Measurements from ENCODE around the gene KIF4A. TPM values are rescaled to one million over a fixed set of nuclear protein-coding genes. Genes with fewer than 3 reads are reported as not detected.
A peak's percentile ranks its signal among the peaks of the same experiment; 100 is the strongest.

The KIF4A gene
- total and polyA plus RNA-seq, 4 donors = 6.3 to 9.6 (median 9.1) TPM

- DNase-seq (ENCODE audit: low read depth in 4 of 6, low spot score in 6 of 6) = peak in 4 of 6 donors; percentile 54 to 92 (median 78)
- Histone ChIP-seq H3K27me3 (ENCODE audit: control insufficient read depth, insufficient read depth, low read length) (no peaks in the 10 kb centered on the region), H3K9me3 (ENCODE audit: control insufficient read depth, insufficient read depth, low read length) (no peaks in the 10 kb centered on the region), H3K36me3 (ENCODE audit: control insufficient read depth, insufficient read depth, low read length) (peaks cover 5% of the 10 kb centered on the region), H3K4me1 (ENCODE audit: control insufficient read depth, insufficient read depth, low read length) (peaks cover 46% of the 10 kb centered on the region), H3K27ac (ENCODE audit: low read depth, low read length) (no peak overlapping the region), H3K4me3 (ENCODE audit: low read depth, low read length) (no peak overlapping the region)
- WGBS (ENCODE audit: insufficient coverage) = 28% methylated on average over 2 of the region's 2 CpGs
These were observed 131.7 kb downstream of the KIF4A start for GRCh38 chrX:70421618-70422017.

DNA sequence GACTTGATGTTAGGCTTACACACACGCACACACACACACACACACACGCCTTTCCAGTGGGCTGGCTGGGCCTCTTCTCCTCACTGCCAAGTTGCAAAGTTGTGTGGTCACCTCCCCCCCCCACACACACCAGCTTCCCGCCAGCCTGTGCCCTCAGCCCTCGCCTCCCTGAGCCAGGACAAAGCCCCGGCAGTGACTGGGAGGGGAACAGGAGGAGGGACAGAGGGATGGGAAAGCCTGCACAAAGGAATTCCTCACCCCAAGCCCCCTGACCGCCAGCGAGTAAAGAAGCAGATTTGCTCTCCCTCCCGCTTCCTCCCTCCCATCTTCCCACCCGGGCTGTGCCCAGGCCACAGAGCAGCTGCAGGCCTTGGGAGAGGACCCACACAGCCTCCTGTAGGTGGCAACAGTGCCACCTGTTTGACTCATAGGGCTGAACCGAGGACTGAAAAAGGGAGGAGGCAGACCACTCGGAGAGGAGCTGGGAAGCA is 133.0 kb downstream of the KIF4A start, which contains the start of gene GDPD2:
TSS of gene GDPD2 (plus strand) at position 464 of the 491 bp plus-strand sequence. CDS start 1,671 bp downstream, outside the sequence.
- no peaks in the 10 kb centered on the region for H3K9me3 ChIP-seq (ENCODE audit: control insufficient read depth, insufficient read depth, low read length)
- H3K36me3 ChIP-seq (ENCODE audit: control insufficient read depth, insufficient read depth, low read length) = peaks cover 6% of the 10 kb centered on the region
- DNase-seq (ENCODE audit: low read depth in 4 of 6, low spot score in 6 of 6) = peak in 4 of 6 donors; percentile 50 to 87 (median 73)
- 26% methylated on average over 6 of the region's 11 CpGs for whole genome bisulfite sequencing (ENCODE audit: insufficient coverage)
- peak within 1 kb of the TSS; percentile 65 for H3K27ac ChIP-seq (ENCODE audit: low read depth, low read length)
- H3K4me3 ChIP-seq (ENCODE audit: low read depth, low read length) = peak within 1 kb of the TSS; percentile 28
- peaks cover 46% of the 10 kb centered on the region for H3K4me1 ChIP-seq (ENCODE audit: control insufficient read depth, insufficient read depth, low read length)
- H3K27me3 ChIP-seq (ENCODE audit: control insufficient read depth, insufficient read depth, low read length) = no peaks in the 10 kb centered on the region

- DNase-seq (ENCODE audit: low read depth in 4 of 6, low spot score in 6 of 6) = no peak
- H3K4me1 ChIP-seq (ENCODE audit: control insufficient read depth, insufficient read depth, low read length) = peaks cover 43% of the 10 kb centered on the region
- no peaks in the 10 kb centered on the region for H3K9me3 ChIP-seq (ENCODE audit: control insufficient read depth, insufficient read depth, low read length)
- H3K27ac ChIP-seq (ENCODE audit: low read depth, low read length) = no peak overlapping the region
- peak overlapping the region; percentile 28 for H3K4me3 ChIP-seq (ENCODE audit: low read depth, low read length)
- WGBS (ENCODE audit: insufficient coverage) = 37% methylated on average over 8 of the region's 10 CpGs
- H3K36me3 ChIP-seq (ENCODE audit: control insufficient read depth, insufficient read depth, low read length) = peaks cover 6% of the 10 kb centered on the region
- no peaks in the 10 kb centered on the region for H3K27me3 ChIP-seq (ENCODE audit: control insufficient read depth, insufficient read depth, low read length)
These were observed 134.2 kb downstream of the KIF4A start for GRCh38 chrX:70423936-70424675.

DNA sequence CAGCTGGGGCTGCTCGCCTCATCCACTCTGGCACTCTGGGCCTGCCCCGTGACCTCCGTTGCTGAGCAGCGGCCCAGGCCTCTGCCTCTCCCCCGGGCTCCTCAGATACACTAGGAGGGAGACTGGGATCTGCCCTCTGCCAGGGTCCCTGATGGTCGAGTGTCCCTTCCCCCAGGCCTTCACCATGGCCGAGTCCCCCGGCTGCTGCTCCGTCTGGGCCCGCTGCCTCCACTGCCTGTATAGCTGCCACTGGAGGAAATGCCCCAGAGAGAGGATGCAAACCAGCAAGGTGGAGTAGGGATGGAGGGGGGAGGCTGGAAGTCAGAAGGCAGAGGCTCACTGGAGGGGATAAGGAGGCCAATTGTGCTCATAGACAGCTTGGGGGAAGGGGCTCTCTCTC is 134.9 kb downstream of the KIF4A start:
- H3K9me3 ChIP-seq (ENCODE audit: control insufficient read depth, insufficient read depth, low read length) = no peaks in the 10 kb centered on the region
- peaks cover 43% of the 10 kb centered on the region for H3K4me1 ChIP-seq (ENCODE audit: control insufficient read depth, insufficient read depth, low read length)
- 54% methylated on average over 7 of the region's 10 CpGs for WGBS (ENCODE audit: insufficient coverage)
- no peak overlapping the region for H3K4me3 ChIP-seq (ENCODE audit: low read depth, low read length)
- DNase-seq (ENCODE audit: low read depth in 4 of 6, low spot score in 6 of 6) = no peak
- H3K27ac ChIP-seq (ENCODE audit: low read depth, low read length) = no peak overlapping the region
- no peaks in the 10 kb centered on the region for H3K27me3 ChIP-seq (ENCODE audit: control insufficient read depth, insufficient read depth, low read length)
- peaks cover 6% of the 10 kb centered on the region for H3K36me3 ChIP-seq (ENCODE audit: control insufficient read depth, insufficient read depth, low read length)

DNA sequence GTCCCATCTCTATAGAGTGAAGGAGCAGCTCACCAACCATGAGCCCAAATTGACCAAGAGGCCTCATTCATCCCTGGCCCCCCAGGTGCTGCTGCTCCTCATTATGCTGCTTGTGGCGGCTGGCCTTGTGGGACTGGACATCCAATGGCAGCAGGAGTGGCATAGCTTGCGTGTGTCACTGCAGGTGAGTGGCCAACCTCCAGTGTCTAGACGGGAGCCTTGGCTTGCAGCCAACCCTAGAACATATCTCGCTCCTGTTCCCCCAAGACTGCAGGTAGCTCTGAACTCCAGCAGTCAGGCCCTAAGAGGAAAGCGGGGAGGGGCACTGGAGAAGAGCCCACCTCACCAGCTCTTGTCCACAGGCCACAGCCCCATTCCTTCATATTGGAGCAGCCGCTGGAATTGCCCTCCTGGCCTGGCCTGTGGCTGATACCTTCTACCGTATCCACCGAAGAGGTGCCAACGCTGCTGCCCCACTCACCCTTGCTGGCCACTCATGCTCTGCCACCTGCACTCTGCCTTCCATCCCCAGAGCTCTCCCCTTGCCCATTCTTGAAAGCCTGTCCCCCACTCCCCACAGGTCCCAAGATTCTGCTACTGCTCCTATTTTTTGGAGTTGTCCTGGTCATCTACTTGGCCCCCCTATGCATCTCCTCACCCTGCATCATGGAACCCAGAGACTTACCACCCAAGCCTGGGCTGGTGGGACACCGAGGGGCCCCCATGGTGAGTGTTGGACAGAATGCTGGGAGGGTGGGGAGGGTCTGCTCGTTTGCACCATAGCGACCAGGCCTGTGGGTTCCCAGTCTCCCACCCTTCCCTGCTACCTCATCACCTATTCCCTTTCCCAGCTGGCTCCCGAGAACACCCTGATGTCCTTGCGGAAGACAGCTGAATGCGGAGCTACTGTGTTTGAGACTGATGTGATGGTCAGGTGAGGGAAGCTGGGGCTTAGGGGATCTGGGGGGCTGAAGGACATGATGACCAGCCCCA is 136.7 kb downstream of the KIF4A start:
- no peaks in the 10 kb centered on the region for H3K27me3 ChIP-seq (ENCODE audit: control insufficient read depth, insufficient read depth, low read length)
- 81% methylated on average over 11 of the region's 15 CpGs for WGBS (ENCODE audit: insufficient coverage)
- H3K27ac ChIP-seq (ENCODE audit: low read depth, low read length) = no peak overlapping the region

GRCh38 chrX:70427365-70427764 is 137.5 kb downstream of the KIF4A start:
- peaks cover 26% of the 10 kb centered on the region for H3K4me1 ChIP-seq (ENCODE audit: control insufficient read depth, insufficient read depth, low read length)
- no peaks in the 10 kb centered on the region for H3K27me3 ChIP-seq (ENCODE audit: control insufficient read depth, insufficient read depth, low read length)
- peaks cover 6% of the 10 kb centered on the region for H3K36me3 ChIP-seq (ENCODE audit: control insufficient read depth, insufficient read depth, low read length)
- no peak overlapping the region for H3K4me3 ChIP-seq (ENCODE audit: low read depth, low read length)
- H3K9me3 ChIP-seq (ENCODE audit: control insufficient read depth, insufficient read depth, low read length) = no peaks in the 10 kb centered on the region
- DNase-seq (ENCODE audit: low read depth in 4 of 6, low spot score in 6 of 6) = no peak
- no peak overlapping the region for H3K27ac ChIP-seq (ENCODE audit: low read depth, low read length)
- 78% methylated on average over 1 of the region's 2 CpGs for WGBS (ENCODE audit: insufficient coverage)

More for the DNA sequence above, 136.7 kb downstream of the KIF4A start:
- Histone ChIP-seq H3K9me3 (ENCODE audit: control insufficient read depth, insufficient read depth, low read length) (no peaks in the 10 kb centered on the region), H3K4me1 (ENCODE audit: control insufficient read depth, insufficient read depth, low read length) (peaks cover 34% of the 10 kb centered on the region), H3K4me3 (ENCODE audit: low read depth, low read length) (no peak overlapping the region), H3K36me3 (ENCODE audit: control insufficient read depth, insufficient read depth, low read length) (peaks cover 6% of the 10 kb centered on the region)
- no peak for DNase-seq (ENCODE audit: low read depth in 4 of 6, low spot score in 6 of 6)

DNA sequence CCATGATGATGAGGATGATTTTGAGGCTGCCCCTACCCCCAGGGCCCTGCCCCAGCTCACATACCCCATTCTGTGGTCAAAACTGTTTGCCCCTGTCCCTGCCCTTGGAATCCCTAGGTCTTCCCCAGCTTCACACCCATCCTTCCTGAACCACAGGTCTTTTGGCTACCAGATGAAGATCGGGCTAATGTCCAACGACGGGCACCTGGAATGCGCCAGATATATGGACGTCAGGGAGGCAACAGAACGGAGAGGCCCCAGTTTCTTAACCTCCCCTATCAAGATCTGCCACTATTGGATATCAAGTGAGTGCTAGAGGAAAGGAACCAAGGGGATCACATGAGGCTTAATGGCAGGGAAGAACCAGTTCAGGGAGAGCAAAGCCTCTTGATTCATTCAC is 139.9 kb downstream of the KIF4A start:
- H3K27me3 ChIP-seq (ENCODE audit: control insufficient read depth, insufficient read depth, low read length) = no peaks in the 10 kb centered on the region
- no peak for DNase-seq (ENCODE audit: low read depth in 4 of 6, low spot score in 6 of 6)
- WGBS (ENCODE audit: insufficient coverage) = 100% methylated on average over 1 of the region's 6 CpGs

DNA sequence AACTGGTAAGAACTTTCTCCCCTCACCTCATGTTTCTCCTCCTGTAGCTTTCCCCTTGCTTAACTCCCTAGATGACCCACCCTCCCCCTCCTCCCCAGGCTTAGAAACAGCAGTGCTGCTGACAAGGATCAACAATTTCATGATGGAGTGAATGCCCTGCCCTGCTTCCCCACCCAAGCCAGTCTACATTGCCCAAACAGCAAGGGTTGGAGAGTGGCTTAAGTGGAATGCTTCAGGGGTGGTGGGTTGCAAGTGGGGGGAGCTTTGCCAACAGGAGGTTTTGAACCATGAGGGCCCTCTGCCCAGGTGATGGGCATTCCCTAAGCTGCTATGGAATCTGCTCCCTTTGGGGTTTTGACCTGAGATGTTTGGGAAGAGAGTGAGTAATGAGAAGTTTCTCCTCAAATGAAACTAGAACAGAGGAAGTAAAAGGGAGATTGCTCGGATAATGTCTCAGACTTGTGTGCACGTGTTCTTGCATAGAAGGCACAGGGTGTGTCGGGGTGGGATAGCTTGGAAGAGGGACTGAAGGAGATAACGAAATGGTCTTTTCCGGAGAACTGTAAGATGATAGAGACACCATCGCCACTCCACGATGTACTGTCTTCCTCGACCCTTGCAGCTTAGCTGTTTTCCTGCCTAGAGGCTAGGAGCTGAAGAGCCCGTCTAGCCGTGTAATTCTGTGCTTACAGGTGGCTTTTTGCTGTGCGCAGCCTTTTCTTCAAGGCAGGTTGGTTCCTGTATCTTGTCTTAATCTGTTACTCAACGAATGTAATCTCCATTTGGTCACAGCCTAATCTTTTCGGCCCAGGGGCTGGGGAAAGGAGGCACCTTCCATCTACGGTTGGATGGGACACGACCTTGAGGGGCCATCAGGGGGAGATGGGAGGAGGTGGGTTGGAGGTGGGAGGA is 143.3 kb downstream of the KIF4A start:
- Histone ChIP-seq H3K4me3 (ENCODE audit: low read depth, low read length) (peak overlapping the region; percentile 67), H3K36me3 (ENCODE audit: control insufficient read depth, insufficient read depth, low read length) (no peaks in the 10 kb centered on the region), H3K27me3 (ENCODE audit: control insufficient read depth, insufficient read depth, low read length) (no peaks in the 10 kb centered on the region), H3K27ac (ENCODE audit: low read depth, low read length) (peak overlapping the region; percentile 13), H3K4me1 (ENCODE audit: control insufficient read depth, insufficient read depth, low read length) (peaks cover 23% of the 10 kb centered on the region), H3K9me3 (ENCODE audit: control insufficient read depth, insufficient read depth, low read length) (no peaks in the 10 kb centered on the region)
- DNase-seq (ENCODE audit: low read depth in 4 of 6, low spot score in 6 of 6) = no peak
- WGBS (ENCODE audit: insufficient coverage) = 57% methylated on average over 14 of the region's 15 CpGs

More for the DNA sequence above, 139.9 kb downstream of the KIF4A start:
- H3K36me3 ChIP-seq (ENCODE audit: control insufficient read depth, insufficient read depth, low read length) = peaks cover 4% of the 10 kb centered on the region
- H3K9me3 ChIP-seq (ENCODE audit: control insufficient read depth, insufficient read depth, low read length) = no peaks in the 10 kb centered on the region
- H3K4me1 ChIP-seq (ENCODE audit: control insufficient read depth, insufficient read depth, low read length) = peaks cover 15% of the 10 kb centered on the region
- no peak overlapping the region for H3K4me3 ChIP-seq (ENCODE audit: low read depth, low read length)
- no peak overlapping the region for H3K27ac ChIP-seq (ENCODE audit: low read depth, low read length)
